Measurements from ENCODE around the gene OR52E2. TPM values are rescaled to one million over a fixed set of nuclear protein-coding genes. Genes with fewer than 3 reads are reported as not detected.

Gene OR52E2
- total RNA-seq, 2 donors from 2014 or later, result not detected

GRCh38 chr11:5038341-5038740 lies 21.1 kb downstream of the OR52E2 start:
- Histone ChIP-seq H3K4me3 (ENCODE audit: low read length) (no peak overlapping the region), H3K9me3 (ENCODE audit: control insufficient read depth, low read length) (no peaks in the 10 kb centered on the region), H3K27me3 (ENCODE audit: control insufficient read depth, insufficient read depth, low read length, poor library complexity, severe bottlenecking) (no peaks in the 10 kb centered on the region), H3K36me3 (ENCODE audit: control insufficient read depth, insufficient read depth, low read length) (no peaks in the 10 kb centered on the region), H3K27ac (ENCODE audit: low read depth, low read length) (no peak overlapping the region), H3K9ac (ENCODE audit: extremely low read depth, low read length, poor library complexity, severe bottlenecking) (no peak overlapping the region), H3K4me1 (ENCODE audit: control insufficient read depth, insufficient read depth, low read length) (no peaks in the 10 kb centered on the region)
- WGBS, 2 experiments (ENCODE audit: insufficient coverage in 1 of 2, insufficient read length in 1 of 2), result 83 to 100% methylated on average over 1 of the region's 1 CpG
- Mint-ChIP-seq H3K4me1 (no peaks in the 10 kb centered on the region), H3K9me3 (no peaks in the 10 kb centered on the region), H3K27me3 (ENCODE audit: insufficient read depth) (no peaks in the 10 kb centered on the region), H3K36me3 (ENCODE audit: low read depth) (no peaks in the 10 kb centered on the region), H3K4me3 (no peak overlapping the region), H3K27ac (no peak overlapping the region)
- DNase-seq, result no peak
- TF ChIP-seq CTCF (conservative IDR thresholded peaks at IDR 0.05), result no peak

GRCh38 chr11:5037926-5038325 lies 21.5 kb downstream of the OR52E2 start:
- WGBS, 2 experiments (ENCODE audit: insufficient coverage in 1 of 2, insufficient read length in 1 of 2), result 83 to 85% methylated on average over 2 of the region's 2 CpGs
- no peak overlapping the region for H3K4me3 ChIP-seq (ENCODE audit: low read length)
- no peak for TF ChIP-seq CTCF (conservative IDR thresholded peaks at IDR 0.05)

GRCh38 chr11:5036669-5037068 lies 22.8 kb downstream of the OR52E2 start:
- no peak for TF ChIP-seq CTCF (conservative IDR thresholded peaks at IDR 0.05)
- 83 to 100% methylated on average over 2 of the region's 2 CpGs for WGBS, 2 experiments (ENCODE audit: insufficient coverage in 1 of 2, insufficient read length in 1 of 2)

More at GRCh38 chr11:5037926-5038325, 21.5 kb downstream of the OR52E2 start:
- H3K27me3 Mint-ChIP-seq (ENCODE audit: insufficient read depth), result no peaks in the 10 kb centered on the region
- Histone ChIP-seq H3K9me3 (ENCODE audit: control insufficient read depth, low read length) (no peaks in the 10 kb centered on the region), H3K36me3 (ENCODE audit: control insufficient read depth, insufficient read depth, low read length) (no peaks in the 10 kb centered on the region), H3K27me3 (ENCODE audit: control insufficient read depth, insufficient read depth, low read length, poor library complexity, severe bottlenecking) (no peaks in the 10 kb centered on the region), H3K9ac (ENCODE audit: extremely low read depth, low read length, poor library complexity, severe bottlenecking) (no peak overlapping the region), H3K4me1 (ENCODE audit: control insufficient read depth, insufficient read depth, low read length) (no peaks in the 10 kb centered on the region), H3K27ac (ENCODE audit: low read depth, low read length) (no peak overlapping the region)
- DNase-seq, result no peak
- H3K4me3 Mint-ChIP-seq, result no peak overlapping the region
- no peaks in the 10 kb centered on the region for H3K36me3 Mint-ChIP-seq (ENCODE audit: low read depth)
- H3K4me1 Mint-ChIP-seq, result no peaks in the 10 kb centered on the region
- no peak overlapping the region for H3K27ac Mint-ChIP-seq
- H3K9me3 Mint-ChIP-seq, result no peaks in the 10 kb centered on the region

More at GRCh38 chr11:5036669-5037068, 22.8 kb downstream of the OR52E2 start:
- H3K27ac ChIP-seq (ENCODE audit: low read depth, low read length), result no peak overlapping the region
- Mint-ChIP-seq H3K36me3 (ENCODE audit: low read depth) (no peaks in the 10 kb centered on the region), H3K4me3 (no peak overlapping the region), H3K4me1 (no peaks in the 10 kb centered on the region), H3K27me3 (ENCODE audit: insufficient read depth) (no peaks in the 10 kb centered on the region), H3K27ac (no peak overlapping the region), H3K9me3 (no peaks in the 10 kb centered on the region)
- no peak overlapping the region for H3K4me3 ChIP-seq (ENCODE audit: low read length)
- no peaks in the 10 kb centered on the region for H3K36me3 ChIP-seq (ENCODE audit: control insufficient read depth, insufficient read depth, low read length)
- no peaks in the 10 kb centered on the region for H3K9me3 ChIP-seq (ENCODE audit: control insufficient read depth, low read length)
- no peaks in the 10 kb centered on the region for H3K4me1 ChIP-seq (ENCODE audit: control insufficient read depth, insufficient read depth, low read length)
- H3K9ac ChIP-seq (ENCODE audit: extremely low read depth, low read length, poor library complexity, severe bottlenecking), result no peak overlapping the region
- DNase-seq, result no peak
- no peaks in the 10 kb centered on the region for H3K27me3 ChIP-seq (ENCODE audit: control insufficient read depth, insufficient read depth, low read length, poor library complexity, severe bottlenecking)

Measured in endodermal cell (in vitro differentiated cells).